Measurements from ENCODE around the gene CCDC157.
"Not testable (repeated sequence)": the region's sequence is repeated elsewhere in the genome, so short reads cannot be mapped to it uniquely, and the experiment has no call there.

Gene CCDC157

DNA sequence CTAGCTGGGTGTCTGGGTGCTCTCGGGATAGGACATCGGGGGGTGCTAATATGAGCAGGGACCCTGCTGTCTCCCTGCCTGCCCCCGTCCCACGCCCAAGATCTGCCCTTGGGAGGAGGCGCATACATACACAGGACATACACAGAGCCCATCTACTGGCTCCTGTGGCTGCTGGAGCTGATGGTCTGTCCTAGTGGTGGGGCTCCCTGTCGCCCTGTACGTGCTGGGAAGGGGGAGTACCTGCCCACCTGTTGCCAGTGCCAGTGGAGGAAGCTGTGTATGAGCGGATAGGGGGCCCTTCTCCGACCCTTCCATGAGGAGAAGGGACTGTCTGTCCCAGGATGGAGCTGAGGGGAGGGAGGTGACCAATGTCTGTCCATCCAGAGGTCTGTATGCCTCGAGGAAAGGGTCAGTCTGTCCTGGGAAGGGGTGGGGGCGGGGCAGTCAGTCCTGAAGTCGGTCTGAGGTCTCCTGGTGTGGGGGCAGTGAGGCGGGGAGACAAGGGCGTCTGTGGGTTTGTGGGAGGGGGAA, 31.0 kb upstream of the CCDC157 start:
- FAIRE-seq (no peak), DNase-seq (ENCODE audit: insufficient read length, low spot score) (no peak)

DNA sequence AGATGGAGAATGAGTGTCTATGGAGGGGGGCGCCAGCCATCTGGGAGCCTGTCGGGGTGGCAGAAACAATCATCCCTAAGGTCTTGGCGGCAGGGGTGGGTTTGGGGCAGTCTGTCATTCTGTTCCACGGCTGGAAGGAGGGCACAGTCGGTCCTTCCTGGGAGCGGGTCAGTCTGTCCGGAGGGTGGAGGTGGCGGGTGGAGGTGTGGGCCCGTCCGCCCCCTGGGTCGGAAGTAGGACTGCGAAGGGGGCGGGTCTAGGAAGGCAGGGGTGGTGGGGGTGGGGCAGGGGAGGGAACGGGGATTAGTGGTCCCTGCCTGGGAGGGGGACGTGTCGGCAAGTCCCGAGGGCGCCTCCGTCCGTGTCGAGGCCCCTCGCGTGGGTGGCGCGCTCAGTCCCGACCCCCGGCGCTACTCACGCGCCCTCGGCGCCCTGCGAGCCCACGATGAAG, 30.5 kb upstream of the CCDC157 start:
- FAIRE-seq (peak; percentile 64), DNase-seq (ENCODE audit: insufficient read length, low spot score) (no peak)

DNA sequence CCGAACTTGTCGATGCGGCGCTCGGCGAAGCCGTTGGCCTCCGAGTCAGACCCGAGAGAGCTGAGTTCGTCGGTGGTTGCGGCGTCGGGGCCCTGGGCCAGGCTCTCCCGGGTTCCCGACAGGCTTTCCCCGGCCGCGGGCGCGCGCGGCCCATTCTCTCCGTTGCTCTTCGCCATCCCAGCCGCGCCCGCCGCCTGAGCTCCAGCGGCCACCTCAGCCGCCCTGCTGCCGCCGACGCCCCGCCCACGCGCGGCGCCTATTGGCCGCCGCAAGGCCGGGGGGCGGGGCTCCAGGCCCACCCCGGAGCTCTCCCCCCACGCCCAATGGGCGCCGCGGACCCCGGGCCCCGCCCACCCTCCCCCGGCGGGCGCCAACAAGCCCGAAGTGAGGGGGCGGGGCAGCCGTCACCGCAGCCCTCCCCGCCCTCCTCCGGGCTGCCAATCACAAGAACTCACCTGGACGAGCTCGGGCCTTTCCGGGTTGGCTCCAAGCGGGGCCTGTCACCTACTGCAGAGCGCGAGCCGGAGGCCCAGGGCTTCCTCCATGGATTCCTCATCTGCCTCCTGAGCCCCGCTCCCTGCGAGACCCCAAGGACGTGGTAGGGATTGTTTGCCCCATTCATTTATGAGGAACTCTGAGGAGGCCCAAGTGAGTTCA, 30.0 kb upstream of the CCDC157 start, which contains the start of gene TBC1D10A:
TBC1D10A (minus strand) TSS at position 236 of the 657 bp plus-strand sequence; CDS start at position 176, 60 bp downstream.
- FAIRE-seq = no peak
- peak; percentile 96 for DNase-seq (ENCODE audit: insufficient read length, low spot score)

DNA sequence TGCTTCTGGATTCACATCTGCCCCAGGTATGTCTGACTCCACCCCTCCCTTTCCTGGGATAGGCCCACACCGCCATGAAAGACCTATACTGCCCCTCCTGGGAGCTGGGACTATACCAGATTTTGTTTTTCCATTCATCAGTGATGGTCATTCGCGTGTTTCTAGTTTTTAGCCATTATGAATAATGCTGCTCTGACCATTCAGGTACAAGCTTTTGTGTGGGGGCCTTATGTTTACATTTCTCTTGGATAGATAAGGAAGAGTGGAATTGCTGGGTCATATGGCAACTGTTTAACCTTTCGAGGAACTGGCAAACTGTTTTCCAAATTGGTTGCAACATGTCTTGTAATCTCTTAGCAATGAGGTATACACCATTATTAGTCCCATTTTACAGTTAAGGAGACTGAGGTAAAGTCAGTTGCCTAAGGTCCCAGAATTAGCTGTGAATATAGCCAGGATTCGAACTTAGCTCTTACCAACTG, 28.9 kb upstream of the CCDC157 start:
- DNase-seq (ENCODE audit: insufficient read length, low spot score) (no peak), FAIRE-seq (peak; percentile 61)

DNA sequence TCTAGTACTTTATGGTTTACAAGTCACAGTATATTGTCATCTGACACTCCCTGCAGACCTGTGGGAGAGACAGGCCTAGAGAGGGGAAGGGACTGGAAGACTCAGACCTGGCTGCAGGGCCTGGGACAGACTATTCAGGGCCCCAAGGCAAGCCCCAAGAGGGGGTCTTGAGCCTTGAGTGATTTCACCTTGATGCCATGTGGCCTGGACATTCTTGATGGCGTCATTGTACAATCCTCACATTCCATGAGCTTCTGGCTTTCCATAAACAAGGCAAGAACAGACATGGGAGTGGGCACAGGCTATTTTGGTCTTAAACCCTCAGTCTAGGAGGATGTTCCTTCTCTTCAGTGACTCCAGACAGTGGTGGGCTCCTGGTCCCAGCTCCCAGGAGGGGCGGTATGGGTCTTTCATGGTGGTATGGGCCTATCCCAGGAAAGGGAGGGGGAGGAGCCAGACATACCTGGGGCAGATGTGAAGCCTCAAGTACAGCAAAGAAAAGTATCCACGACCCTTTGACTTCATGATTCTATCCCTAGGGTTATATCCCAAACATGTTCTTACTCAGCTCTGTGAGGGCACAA, 28.2 kb upstream of the CCDC157 start:
- peak; percentile 21 for FAIRE-seq
- no peak for DNase-seq (ENCODE audit: insufficient read length, low spot score)

DNA sequence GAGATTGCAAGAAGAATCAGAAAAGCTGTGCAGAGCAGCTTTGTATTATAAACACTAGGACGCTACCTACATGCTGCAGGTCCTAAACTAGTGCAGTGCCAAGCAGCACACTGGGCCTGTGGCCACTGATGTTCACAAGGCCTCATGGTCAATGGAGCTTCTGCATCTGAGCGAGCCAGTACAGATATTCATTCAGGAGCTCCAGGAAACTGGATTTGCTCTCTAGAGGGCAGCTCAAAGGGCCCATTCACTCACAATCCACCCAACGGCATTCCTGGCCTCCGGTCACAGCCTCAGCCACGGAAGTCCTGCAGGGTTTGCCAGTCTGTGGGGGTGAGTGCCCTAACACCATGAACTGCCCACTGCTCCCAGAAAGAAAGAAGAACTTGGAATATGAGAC, 24.3 kb upstream of the CCDC157 start:
- DNase-seq (ENCODE audit: insufficient read length, low spot score) = no peak
- no peak for FAIRE-seq

DNA sequence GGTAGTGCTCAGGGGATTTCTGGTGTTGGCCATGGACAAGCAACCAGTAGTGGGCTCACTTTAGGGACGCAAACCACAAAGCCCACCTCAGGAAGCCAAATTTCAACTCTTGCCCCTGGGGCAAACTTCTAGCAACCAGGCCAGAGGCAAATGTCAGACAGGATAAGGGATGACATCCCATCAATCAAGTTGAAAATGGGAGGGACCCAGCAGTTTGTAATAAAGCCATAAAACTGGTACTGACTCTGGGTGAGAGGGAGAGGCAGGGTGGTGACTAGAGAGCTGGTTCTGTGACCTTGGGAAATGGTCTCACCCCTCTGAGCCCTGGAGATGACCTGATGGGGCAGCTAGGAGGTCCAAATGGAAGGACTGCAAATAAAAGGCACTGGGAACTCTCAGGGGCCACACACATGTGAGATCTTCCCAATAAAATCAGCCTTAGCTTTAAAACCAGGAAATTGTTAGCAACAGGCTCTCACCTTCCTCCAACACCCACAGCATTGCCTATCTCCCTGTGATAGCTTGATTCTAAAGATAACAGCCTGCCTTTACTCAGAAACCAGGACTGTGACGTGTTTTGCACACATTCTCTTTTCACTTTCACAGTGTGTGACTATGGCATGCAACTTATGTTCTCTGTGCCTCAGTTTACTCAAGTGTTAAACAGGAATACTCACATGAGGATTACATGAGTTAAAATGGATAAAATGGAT, 23.7 kb upstream of the CCDC157 start:
- FAIRE-seq (no peak), DNase-seq (ENCODE audit: insufficient read length, low spot score) (no peak)

DNA sequence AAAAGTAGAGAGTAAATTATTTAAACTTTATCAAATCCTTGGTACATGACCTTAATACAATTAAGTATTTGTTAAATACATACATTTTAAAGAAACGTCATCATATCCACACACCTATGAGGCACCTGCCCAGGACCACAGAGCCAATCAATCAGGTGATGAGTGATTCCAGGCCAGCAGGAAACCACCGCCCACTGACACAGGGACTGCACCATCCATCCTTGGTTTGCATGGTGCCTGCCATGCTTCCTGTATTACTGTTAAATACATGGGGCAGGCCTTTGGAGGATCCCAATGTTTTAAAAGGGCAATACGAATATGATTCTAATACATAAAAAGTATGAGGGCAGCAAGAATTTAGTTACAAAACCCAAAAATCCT, 23.1 kb upstream of the CCDC157 start:
- no peak for DNase-seq (ENCODE audit: insufficient read length, low spot score)
- FAIRE-seq = no peak

DNA sequence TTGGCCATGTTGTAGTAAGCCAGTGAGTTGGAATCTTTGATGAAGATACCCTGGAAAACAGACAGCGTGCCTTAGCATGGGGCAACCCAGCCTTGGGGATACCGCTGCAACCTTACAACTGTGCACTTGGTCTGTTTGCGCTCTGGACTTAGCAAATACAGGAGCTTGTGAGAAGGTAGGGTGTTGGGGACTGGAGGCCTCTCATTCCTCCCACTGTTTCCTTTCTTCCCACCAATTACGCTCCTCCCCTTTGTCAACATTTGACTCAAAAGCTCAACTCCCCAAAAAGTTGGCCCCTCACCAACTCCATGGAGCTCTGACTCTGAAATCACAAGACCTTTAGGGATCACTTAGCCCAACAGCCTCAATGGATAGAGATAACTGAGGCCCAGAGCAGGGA, 22.2 kb upstream of the CCDC157 start:
- no peak for FAIRE-seq
- no peak for DNase-seq (ENCODE audit: insufficient read length, low spot score)

DNA sequence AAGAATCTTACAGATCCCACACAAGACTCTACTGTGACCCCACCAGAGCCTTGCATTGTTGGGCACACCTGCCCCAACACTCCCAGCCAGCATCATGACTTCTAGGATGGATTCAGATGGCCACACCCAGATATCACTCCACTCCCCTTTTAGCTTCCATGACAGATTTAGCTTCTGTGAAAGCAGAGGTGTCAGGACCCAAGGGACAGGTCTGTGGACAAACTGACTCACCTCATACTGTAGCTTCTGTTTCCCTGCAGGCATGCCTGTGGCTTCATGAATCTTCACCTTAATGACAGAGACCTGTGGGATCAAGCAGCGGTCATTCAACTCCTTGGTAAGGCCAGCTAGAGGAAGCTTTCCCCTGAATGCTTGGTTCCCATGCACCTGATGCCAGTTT, 21.6 kb upstream of the CCDC157 start:
- FAIRE-seq (no peak), DNase-seq (ENCODE audit: insufficient read length, low spot score) (no peak)

DNA sequence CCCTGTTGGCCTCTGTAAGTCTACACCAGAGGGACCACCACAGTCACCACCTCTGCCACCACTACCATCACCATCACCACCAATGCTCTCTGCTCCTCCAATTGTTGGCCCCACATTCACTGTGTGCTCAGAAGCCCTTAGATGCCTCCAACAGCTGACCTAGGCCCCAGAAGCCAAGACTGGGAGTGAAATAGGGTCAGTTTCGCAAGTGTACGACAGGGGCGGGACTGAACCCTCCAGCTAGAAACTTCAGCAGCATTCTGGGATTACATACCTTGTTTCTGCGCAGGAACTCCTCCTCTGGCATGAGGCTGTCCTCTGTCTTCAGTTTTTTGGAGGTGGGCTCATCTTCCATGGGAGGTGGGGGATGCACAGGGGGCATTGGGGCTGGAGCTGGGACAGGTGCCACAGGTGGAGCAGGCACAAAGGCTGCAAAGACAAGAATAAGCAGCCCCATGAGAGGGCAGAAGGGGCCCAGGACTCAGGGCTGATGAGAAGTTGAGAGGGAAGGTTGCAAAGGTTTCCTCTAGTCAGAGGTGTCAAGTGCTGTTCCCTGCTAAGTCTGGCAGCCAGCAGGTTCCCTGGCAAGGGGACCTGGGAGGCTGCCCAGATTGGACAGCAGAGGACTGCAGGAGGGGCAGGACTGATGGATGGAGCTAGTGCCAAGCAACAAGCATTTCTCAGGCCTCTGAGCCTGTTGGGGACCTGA, 19.9 kb upstream of the CCDC157 start:
- FAIRE-seq = no peak

DNA sequence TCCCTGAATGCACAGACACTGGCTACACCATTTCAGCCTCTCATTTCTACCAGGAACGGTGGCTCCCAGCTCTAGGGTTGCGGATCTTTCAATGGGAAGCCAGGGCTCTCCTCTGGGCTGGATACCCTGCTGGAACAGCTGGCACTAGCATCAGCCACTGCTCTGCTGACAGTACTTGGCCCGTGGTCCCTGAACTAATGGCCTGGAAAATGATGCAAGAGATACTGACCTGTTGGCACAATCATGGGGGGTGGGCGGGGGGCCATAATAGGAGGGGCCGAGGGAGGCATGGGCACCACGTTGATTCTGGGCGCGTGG, 19.4 kb upstream of the CCDC157 start:
- DNase-seq (ENCODE audit: insufficient read length, low spot score) (no peak), FAIRE-seq (no peak)

More for the DNA sequence above, 19.9 kb upstream of the CCDC157 start:
- DNase-seq (ENCODE audit: insufficient read length, low spot score) = no peak

DNA sequence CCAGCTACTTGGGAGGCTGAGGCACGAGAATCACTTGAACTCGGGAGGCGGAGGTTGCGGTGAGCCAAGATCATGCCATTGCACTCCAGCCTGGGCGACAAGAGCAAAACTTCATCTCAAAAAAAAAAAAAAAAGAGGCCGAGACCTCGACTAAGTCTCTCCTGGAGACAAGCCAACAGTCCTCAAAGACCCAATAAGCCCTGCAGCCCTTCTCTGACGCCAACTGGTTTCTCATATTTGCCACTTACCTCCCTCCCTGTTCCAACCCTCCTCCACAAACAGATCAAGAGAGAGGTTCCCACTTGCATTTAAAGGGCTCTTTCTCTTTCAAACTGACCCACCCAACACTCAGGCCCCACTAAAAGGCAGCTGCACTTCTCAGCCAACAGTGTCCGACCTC, 18.5 kb upstream of the CCDC157 start:
- DNase-seq (ENCODE audit: insufficient read length, low spot score); FAIRE-seq: not testable (repeated sequence)

DNA sequence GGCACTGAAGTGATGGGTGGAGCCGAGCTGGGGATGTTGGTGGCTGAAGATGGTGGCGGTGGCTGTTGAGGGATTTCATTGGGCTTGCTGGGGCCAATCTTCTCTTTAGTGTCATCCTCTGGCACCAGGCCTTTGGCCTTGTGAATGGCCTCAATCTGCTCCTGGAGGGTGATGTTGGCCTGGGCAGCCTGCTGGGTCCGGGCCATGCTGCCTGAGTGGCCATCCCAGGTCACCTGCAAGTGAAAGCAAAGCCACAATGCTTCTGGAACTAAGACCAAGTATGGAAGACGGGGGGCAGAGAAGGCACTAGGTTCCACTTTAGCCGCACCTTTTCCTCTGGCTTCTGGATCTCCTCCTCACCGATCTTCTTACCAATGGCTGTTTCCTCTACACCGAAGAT, 18.0 kb upstream of the CCDC157 start:
- FAIRE-seq = no peak
- no peak for DNase-seq (ENCODE audit: insufficient read length, low spot score)

DNA sequence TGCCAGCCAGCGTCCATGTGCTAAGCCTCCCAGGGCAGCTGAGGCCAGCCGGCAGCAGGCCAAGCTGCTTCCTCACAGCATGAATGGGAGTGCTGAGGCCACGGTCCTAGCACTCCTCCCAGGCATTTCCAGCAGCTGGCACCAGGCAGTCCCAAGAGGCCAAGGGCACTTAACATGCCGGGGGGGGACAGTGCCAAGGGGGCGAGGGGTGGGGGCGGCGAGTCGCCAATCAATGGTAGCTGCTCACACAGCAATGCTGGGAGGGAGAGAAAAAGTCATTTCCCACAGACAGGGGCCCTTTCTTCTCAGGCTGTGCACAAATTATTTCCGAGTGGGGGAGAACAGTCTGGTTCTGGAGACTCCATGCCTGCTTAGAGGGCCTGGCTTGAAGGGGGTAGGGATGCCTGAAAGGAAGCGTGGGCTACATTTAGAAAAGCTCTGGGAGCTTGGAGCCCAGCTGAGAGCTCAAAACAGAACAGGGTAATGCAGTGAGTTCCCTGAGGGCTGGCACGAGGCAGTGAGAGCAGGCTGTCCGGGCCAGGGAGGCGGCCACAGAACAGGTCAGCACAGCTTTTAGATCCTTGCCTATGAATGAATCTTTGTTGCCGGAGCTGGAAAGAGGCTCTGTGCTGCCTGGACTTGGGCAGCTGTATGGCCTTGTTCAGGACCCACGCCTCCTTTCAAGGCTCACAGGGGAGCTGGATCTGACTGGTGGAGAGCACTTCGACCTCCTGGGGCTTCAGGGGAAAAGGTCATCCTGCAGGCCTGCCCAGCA, 15.7 kb upstream of the CCDC157 start:
- no peak for FAIRE-seq
- no peak for DNase-seq (ENCODE audit: insufficient read length, low spot score)

DNA sequence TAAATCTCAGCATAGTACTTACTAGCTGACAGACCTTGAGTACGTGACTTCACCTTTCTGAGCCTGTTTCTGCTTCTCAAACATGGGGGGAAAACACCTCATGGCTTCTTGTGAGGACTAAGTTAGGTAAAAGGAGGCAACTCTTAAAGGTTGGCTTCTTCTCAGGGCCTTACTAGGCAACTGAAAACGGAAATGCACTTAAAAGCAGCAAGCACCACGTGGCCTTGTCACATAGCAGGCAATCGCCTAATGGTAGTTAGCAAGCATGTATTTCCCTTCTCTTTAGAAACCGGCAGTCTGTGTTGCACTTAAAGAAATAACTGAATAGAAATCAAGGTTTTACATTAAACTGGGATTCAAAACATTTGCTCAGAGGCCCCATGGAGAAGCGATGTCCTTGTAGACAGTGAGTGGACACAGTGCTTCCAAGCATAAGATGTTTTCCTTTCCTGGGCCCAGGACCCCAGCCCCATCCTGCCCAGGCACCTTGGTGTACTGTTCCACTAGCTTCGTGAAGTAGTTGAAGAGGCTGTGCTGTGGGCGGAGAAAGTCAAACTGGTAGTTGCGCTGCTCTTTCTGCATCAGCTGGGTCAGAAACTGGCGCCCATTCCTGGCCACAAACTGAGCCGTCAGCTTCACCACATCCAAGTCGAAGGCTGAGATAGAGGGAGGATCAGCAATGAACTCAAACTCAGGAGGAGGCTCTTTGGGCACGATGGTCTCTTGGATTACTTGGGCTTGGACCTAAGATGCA, 12.2 kb upstream of the CCDC157 start:
- no peak for DNase-seq (ENCODE audit: insufficient read length, low spot score)
- FAIRE-seq = no peak

DNA sequence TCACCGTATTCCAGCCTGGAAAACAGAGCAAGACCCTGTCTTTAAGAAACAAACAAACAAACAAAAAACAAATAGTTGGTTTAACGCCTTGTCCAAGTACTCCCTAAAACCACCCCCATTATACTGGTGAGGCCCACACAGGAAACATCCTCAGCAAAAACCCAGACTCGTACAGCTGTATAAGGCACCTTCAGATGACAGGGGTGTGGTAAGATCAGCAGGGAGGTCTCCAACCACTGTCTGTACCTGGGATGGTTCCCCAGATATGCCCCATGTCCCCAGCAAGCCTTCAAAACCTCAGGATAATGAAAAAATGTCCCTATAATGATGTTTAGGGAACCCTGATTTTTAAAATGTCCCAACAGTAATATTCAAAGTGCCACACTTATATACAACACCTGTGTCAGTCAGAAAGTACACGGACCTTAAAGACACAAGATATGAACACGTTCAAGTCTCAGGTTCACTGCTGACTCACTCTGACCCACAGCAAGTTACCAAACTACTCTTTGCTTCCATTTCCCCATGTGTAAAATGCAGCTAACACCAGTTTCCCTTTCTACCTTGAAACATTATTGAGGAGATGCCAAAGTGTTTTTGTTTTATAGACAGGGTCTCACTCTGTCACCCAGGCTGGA, 9.4 kb upstream of the CCDC157 start:
- FAIRE-seq = peak; percentile 75
- DNase-seq (ENCODE audit: insufficient read length, low spot score) = no peak

DNA sequence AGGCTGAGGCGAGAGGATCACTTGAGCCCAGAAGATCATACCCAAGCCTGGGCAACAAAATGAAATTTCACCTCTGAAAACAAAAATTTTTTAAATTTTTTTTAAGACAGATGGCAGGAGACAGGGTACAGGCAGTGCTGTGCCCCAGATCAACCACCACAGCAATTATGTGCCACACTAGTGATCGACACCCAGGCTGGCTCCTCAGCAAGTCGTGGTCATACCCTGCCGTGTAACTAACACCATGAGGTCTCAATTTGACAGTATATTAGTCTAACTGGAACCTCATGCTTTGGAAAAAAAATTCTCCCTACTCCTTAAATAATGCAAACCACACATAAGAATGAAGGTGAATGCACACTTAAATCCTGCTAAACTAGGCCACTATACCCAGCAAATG, 8.4 kb upstream of the CCDC157 start:
- no peak for DNase-seq (ENCODE audit: insufficient read length, low spot score)
- no peak for FAIRE-seq

DNA sequence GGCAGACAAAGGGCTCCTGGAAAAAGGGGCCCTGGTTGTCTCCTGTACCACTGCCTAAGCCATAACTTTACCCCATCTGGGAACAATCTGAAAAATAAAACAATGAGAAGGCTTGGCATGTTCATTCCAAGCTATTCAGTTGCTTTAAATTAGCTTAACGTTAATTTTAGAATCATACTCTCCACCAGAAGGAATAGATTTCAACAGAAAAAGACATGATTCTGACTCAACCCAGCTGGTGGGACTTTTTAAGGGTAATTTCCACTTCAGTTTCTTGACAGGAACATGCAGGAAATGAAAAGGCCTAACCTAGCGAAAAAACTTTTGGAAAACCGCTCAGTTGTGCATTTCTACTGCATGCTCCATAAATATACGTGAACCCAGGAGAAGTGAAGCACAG, 8.0 kb upstream of the CCDC157 start:
- DNase-seq (ENCODE audit: insufficient read length, low spot score) = no peak
- FAIRE-seq = peak; percentile 31
